ENCODE measurements around the gene ZBTB8A. TPM values are rescaled to one million over a fixed set of nuclear protein-coding genes. Genes with fewer than 3 reads are reported as not detected.

The ZBTB8A gene
- total RNA-seq, 1 donor from 2014 or later: 10.7 TPM

- H3K4me3 Mint-ChIP-seq (ENCODE audit: unreplicated experiment): no peak overlapping the region
These were observed 32.2 kb upstream of the ZBTB8A start for GRCh38 chr1:32507021-32507420.

DNA sequence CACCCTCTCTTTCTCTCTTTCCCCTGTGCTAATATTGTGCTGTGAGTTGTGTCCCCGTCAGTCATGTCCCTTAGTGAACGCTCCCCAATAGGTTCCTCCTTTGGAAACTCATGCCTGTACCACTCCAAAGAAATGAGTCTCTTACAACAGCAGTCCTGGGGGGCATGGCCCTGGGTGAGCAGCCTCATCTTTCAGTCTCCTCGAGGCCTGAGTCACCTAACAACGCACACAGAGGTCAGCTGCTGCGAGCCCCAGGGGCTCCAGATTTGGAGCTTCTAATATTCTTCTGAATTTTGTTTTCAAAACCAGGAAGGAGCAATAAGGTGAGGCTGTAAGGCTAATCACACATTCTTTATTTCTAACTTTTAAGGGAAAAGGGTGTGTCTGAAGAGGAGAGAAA lies 30.5 kb upstream of the ZBTB8A start:
- Mint-ChIP-seq H3K9me3 (ENCODE audit: unreplicated experiment) (no peaks in the 10 kb centered on the region), H3K27ac (ENCODE audit: unreplicated experiment) (no peak overlapping the region), H3K36me3 (ENCODE audit: unreplicated experiment) (no peaks in the 10 kb centered on the region), H3K4me1 (ENCODE audit: unreplicated experiment) (peaks cover 3% of the 10 kb centered on the region), H3K4me3 (ENCODE audit: unreplicated experiment) (no peak overlapping the region), H3K27me3 (ENCODE audit: unreplicated experiment) (no peaks in the 10 kb centered on the region)
- TF ChIP-seq, protein P1, sequence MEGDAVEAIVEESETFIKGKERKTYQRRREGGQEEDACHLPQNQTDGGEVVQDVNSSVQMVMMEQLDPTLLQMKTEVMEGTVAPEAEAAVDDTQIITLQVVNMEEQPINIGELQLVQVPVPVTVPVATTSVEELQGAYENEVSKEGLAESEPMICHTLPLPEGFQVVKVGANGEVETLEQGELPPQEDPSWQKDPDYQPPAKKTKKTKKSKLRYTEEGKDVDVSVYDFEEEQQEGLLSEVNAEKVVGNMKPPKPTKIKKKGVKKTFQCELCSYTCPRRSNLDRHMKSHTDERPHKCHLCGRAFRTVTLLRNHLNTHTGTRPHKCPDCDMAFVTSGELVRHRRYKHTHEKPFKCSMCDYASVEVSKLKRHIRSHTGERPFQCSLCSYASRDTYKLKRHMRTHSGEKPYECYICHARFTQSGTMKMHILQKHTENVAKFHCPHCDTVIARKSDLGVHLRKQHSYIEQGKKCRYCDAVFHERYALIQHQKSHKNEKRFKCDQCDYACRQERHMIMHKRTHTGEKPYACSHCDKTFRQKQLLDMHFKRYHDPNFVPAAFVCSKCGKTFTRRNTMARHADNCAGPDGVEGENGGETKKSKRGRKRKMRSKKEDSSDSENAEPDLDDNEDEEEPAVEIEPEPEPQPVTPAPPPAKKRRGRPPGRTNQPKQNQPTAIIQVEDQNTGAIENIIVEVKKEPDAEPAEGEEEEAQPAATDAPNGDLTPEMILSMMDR (IDR thresholded peaks at IDR 0.05): no peak
- no peak for DNase-seq (ENCODE audit: extremely low spot score, unreplicated experiment)

More at GRCh38 chr1:32507021-32507420, 32.2 kb upstream of the ZBTB8A start:
- H3K27me3 Mint-ChIP-seq (ENCODE audit: unreplicated experiment): no peaks in the 10 kb centered on the region
- no peaks in the 10 kb centered on the region for H3K9me3 Mint-ChIP-seq (ENCODE audit: unreplicated experiment)
- H3K36me3 Mint-ChIP-seq (ENCODE audit: unreplicated experiment): no peaks in the 10 kb centered on the region
- H3K4me1 Mint-ChIP-seq (ENCODE audit: unreplicated experiment): peaks cover 3% of the 10 kb centered on the region
- TF ChIP-seq, protein P1 (IDR thresholded peaks at IDR 0.05): no peak
- DNase-seq (ENCODE audit: extremely low spot score, unreplicated experiment): no peak
- H3K27ac Mint-ChIP-seq (ENCODE audit: unreplicated experiment): no peak overlapping the region

- no peaks in the 10 kb centered on the region for H3K9me3 Mint-ChIP-seq (ENCODE audit: unreplicated experiment)
- TF ChIP-seq, protein P1 (IDR thresholded peaks at IDR 0.05): no peak
- H3K36me3 Mint-ChIP-seq (ENCODE audit: unreplicated experiment): no peaks in the 10 kb centered on the region
- no peaks in the 10 kb centered on the region for H3K27me3 Mint-ChIP-seq (ENCODE audit: unreplicated experiment)
- no peak for DNase-seq (ENCODE audit: extremely low spot score, unreplicated experiment)
- H3K27ac Mint-ChIP-seq (ENCODE audit: unreplicated experiment): no peak overlapping the region
- no peak overlapping the region for H3K4me3 Mint-ChIP-seq (ENCODE audit: unreplicated experiment)
- peaks cover 3% of the 10 kb centered on the region for H3K4me1 Mint-ChIP-seq (ENCODE audit: unreplicated experiment)
These were observed 29.3 kb upstream of the ZBTB8A start for GRCh38 chr1:32509939-32510338.

DNA sequence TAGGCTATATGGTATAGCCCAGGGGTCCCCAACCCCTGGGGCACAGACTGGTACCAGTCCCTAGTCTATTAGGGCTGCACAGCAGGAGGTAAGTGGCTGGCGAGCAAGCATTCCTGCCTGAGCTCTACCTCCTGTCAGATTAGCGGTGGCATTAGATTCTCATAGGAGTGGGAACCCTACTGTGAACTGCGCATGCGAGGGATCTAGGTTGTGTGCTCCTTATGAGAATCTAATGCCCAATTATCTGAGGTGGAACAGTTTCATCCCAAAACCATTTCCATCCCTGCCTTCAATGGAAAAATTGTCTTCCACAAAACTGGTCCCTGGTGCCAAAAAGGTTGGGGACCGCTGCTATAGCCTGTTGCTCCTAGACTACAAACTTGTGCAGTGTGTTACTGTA lies 22.8 kb upstream of the ZBTB8A start:
- no peaks in the 10 kb centered on the region for H3K36me3 Mint-ChIP-seq (ENCODE audit: unreplicated experiment)
- no peak overlapping the region for H3K27ac Mint-ChIP-seq (ENCODE audit: unreplicated experiment)
- no peak for DNase-seq (ENCODE audit: extremely low spot score, unreplicated experiment)
- no peaks in the 10 kb centered on the region for H3K9me3 Mint-ChIP-seq (ENCODE audit: unreplicated experiment)
- H3K27me3 Mint-ChIP-seq (ENCODE audit: unreplicated experiment): no peaks in the 10 kb centered on the region
- no peak overlapping the region for H3K4me3 Mint-ChIP-seq (ENCODE audit: unreplicated experiment)
- H3K4me1 Mint-ChIP-seq (ENCODE audit: unreplicated experiment): peaks cover 3% of the 10 kb centered on the region
- TF ChIP-seq, protein P1 (IDR thresholded peaks at IDR 0.05): no peak

DNA sequence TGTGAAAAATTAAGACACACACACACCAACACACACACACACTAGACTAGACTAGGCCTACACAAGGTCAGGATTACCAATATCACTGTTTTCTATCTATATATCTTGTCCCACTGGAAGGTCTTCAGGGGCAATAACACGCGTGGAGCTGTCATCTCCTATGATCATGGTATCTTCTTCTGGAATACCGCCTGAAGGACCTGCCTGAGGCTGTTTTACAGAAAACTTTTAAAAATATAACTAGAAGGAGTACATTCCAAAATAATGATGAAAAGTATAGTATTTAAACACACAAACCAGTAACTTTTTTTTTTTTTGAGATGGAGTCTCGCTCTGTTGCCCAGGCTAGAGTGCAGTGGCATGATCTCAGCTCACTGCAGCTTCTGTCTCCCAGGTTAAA lies 20.3 kb upstream of the ZBTB8A start:
- peaks cover 3% of the 10 kb centered on the region for H3K4me1 Mint-ChIP-seq (ENCODE audit: unreplicated experiment)
- DNase-seq (ENCODE audit: extremely low spot score, unreplicated experiment): no peak
- H3K27ac Mint-ChIP-seq (ENCODE audit: unreplicated experiment): no peak overlapping the region
- H3K27me3 Mint-ChIP-seq (ENCODE audit: unreplicated experiment): no peaks in the 10 kb centered on the region
- H3K4me3 Mint-ChIP-seq (ENCODE audit: unreplicated experiment): no peak overlapping the region
- TF ChIP-seq, protein P1 (IDR thresholded peaks at IDR 0.05): no peak
- no peaks in the 10 kb centered on the region for H3K9me3 Mint-ChIP-seq (ENCODE audit: unreplicated experiment)
- H3K36me3 Mint-ChIP-seq (ENCODE audit: unreplicated experiment): no peaks in the 10 kb centered on the region
